ENCODE results near the gene CRYGS.

- TF ChIP-seq CTCF (IDR thresholded peaks at IDR 0.05) = no peak
- TF ChIP-seq POLR2A (IDR thresholded peaks at IDR 0.05) = no peak
Measured at GRCh38 chr3:186492385-186492984, 51.7 kb downstream of the CRYGS start.

Measured in body of pancreas (tissue), 4 donors.